Osteocyte (in vitro differentiated cells): ENCODE data around the gene ZFP62. TPM values are rescaled to one million over a fixed set of nuclear protein-coding genes. Genes with fewer than 3 reads are reported as not detected.
A peak's percentile ranks its signal among the peaks of the same experiment; 100 is the strongest.

Experiments
- DNase-seq: peaks from one replicate; pipeline ENCODE4 v3.0.0; 2021; ENCODE audit warnings: mixed read lengths; ENCODE audit not compliant: unreplicated experiment; ENCODE audit errors: extremely low spot score
- H3K27ac Mint-ChIP-seq: one replicate; pipeline ENCODE4 v1.8.0; 2021; ENCODE audit warnings: mild to moderate bottlenecking, mixed read lengths; ENCODE audit not compliant: unreplicated experiment
- H3K27me3 Mint-ChIP-seq: one replicate; pipeline ENCODE4 v1.8.0; 2021; ENCODE audit warnings: mixed read lengths; ENCODE audit not compliant: unreplicated experiment
- H3K36me3 Mint-ChIP-seq: one replicate; pipeline ENCODE4 v1.8.0; 2021; ENCODE audit warnings: mixed read lengths; ENCODE audit not compliant: unreplicated experiment
- H3K4me1 Mint-ChIP-seq: one replicate; pipeline ENCODE4 v1.8.0; 2021; ENCODE audit warnings: mixed read lengths; ENCODE audit not compliant: unreplicated experiment
- H3K4me3 Mint-ChIP-seq: one replicate; pipeline ENCODE4 v1.8.0; 2021; ENCODE audit warnings: mild to moderate bottlenecking, moderate library complexity, mixed read lengths; ENCODE audit not compliant: unreplicated experiment
- H3K9me3 Mint-ChIP-seq: one replicate; pipeline ENCODE4 v1.8.0; 2021; ENCODE audit warnings: mixed read lengths; ENCODE audit not compliant: unreplicated experiment
- total RNA-seq: library from RNA; stranded (reverse); gene quantifications from 2 replicates; pipeline ENCODE4 v1.2.1, GENCODE V29; 2021
- TF ChIP-seq, protein P1 (sequence below): fragments of 200-600 bp; sonication (generic); IDR thresholded peaks from 2 replicates; pipeline ENCODE4 v1.5.0; 2021; ENCODE audit warnings: antibody characterized with exemption, mild to moderate bottlenecking, moderate library complexity

ZFP62 gene
- total RNA-seq, 1 donor from 2014 or later = 21.7 TPM

DNA sequence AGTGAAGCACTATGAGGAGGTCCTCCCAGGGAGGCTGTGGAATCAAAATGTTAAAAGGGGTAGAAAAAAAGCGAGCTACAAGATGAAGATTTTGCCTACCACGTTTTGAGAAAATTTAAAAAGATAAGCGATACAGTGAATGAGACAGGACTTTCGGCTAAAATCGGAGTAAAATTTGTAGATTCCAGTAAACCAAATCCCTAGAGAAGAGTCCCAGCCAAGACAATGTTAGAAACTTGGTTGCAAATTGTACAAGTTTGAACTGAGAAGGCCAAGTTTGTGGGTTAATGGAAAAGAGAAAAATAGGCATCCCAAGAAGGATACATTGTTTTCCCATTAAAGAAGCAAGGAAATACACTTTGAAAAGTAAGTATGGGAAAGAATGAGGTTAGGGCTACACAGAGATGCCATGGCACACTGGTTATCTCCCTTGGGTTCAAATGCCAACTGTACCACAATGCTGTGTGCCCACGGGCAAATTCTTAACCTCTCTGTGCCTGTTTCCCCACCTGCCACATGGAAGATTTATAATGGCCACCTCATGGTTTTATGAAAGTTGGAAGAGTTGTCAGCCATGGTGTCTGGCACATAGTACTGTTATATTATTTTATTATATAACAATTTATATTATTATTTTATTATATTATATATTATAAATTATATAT, 42.3 kb downstream of the ZFP62 start:
- Mint-ChIP-seq H3K36me3 (no peaks in the 10 kb centered on the region), H3K4me3 (no peak overlapping the region), H3K4me1 (peaks cover 14% of the 10 kb centered on the region), H3K9me3 (no peaks in the 10 kb centered on the region), H3K27me3 (no peaks in the 10 kb centered on the region), H3K27ac (no peak overlapping the region)
- no peak for DNase-seq
- TF ChIP-seq, protein P1, sequence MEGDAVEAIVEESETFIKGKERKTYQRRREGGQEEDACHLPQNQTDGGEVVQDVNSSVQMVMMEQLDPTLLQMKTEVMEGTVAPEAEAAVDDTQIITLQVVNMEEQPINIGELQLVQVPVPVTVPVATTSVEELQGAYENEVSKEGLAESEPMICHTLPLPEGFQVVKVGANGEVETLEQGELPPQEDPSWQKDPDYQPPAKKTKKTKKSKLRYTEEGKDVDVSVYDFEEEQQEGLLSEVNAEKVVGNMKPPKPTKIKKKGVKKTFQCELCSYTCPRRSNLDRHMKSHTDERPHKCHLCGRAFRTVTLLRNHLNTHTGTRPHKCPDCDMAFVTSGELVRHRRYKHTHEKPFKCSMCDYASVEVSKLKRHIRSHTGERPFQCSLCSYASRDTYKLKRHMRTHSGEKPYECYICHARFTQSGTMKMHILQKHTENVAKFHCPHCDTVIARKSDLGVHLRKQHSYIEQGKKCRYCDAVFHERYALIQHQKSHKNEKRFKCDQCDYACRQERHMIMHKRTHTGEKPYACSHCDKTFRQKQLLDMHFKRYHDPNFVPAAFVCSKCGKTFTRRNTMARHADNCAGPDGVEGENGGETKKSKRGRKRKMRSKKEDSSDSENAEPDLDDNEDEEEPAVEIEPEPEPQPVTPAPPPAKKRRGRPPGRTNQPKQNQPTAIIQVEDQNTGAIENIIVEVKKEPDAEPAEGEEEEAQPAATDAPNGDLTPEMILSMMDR = no peak

DNA sequence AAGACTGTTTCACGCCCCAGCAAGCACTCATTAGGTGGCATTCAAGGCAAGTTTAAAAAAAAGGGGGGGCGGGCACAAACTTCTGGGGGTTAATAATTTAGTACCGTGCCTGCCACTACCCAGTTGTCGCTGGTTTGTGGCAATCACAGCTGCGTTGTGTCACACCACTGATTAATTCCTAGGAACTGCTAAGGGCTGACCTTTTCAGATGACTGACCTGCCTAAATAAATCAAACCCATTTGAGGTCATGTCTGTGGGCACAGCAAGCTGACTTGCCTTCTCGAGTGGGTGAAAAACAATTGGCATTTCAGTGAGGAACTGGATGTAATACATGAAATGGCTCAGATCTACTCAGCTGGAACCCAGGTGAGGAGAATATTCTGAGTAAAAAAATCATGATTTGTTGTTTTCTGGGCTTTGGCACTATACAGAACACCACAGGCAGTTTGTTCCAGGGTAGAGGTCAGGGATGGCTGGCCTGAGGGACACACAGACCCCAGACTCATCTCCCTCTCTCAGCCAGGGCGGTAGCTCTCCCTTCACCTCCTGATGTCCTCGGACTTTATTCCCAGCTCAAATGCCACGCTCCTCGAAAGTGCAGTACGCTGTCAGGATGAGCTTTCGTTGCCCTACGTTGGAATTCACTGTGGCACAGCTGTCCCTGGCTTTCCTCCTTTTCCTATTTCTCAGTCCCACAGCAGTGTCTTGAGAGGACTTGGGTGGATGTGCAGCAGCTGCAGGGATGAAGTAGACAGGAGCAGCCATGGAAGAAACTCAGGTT, 43.0 kb downstream of the ZFP62 start:
- TF ChIP-seq, protein P1 = no peak
- Mint-ChIP-seq H3K27me3 (no peaks in the 10 kb centered on the region), H3K4me3 (no peak overlapping the region), H3K36me3 (no peaks in the 10 kb centered on the region), H3K9me3 (no peaks in the 10 kb centered on the region), H3K27ac (no peak overlapping the region), H3K4me1 (peaks cover 14% of the 10 kb centered on the region)
- DNase-seq = no peak

DNA sequence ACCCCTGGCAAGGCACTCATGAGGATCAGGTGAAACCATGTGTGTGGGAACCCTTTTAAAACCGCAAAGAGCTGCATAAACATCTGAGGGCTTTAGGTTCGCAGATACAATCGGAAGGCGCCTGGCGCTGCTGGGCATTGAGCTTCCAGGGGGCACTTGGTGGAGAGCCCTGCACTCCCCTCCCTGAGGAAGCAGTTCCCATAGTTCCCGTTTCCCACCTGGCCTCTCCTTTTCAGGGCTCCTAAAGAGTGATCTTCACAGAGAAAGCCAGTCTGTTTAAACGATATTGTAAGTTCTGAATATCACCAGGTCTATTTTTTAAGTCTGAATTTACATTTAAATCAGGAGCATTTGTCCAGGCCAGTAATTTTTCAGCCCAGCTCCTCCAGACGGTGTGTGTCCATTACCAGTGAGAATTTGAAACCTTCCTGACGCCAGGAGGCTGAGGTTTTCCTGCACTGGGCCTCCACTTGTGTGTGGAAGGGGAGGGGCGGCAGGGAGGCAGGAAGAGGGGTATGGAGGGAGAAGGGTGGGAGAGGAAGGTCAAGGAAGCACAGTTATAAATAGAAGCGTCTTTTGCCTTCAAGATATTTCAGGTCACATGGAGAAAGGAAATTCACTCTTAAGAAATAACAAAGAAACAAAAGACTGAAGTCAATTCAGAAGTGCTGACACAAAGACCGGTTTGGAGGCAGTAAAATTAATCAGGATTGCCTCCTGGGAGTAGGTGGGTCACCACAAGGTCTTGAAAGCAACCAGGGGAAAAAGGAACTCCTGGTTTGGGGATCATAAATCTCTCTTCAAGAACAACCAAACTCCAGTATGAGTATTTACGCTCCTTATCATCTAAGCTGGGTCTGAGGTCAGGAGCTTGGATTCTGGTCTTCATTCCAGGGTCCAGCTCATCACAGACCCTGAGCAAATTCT, 44.2 kb downstream of the ZFP62 start:
- no peaks in the 10 kb centered on the region for H3K27me3 Mint-ChIP-seq
- no peaks in the 10 kb centered on the region for H3K9me3 Mint-ChIP-seq
- TF ChIP-seq, protein P1 = no peak
- H3K27ac Mint-ChIP-seq = peak overlapping the region; percentile 79
- no peak for DNase-seq
- H3K36me3 Mint-ChIP-seq = no peaks in the 10 kb centered on the region
- H3K4me1 Mint-ChIP-seq = peaks cover 15% of the 10 kb centered on the region
- peak overlapping the region; percentile 24 for H3K4me3 Mint-ChIP-seq

DNA sequence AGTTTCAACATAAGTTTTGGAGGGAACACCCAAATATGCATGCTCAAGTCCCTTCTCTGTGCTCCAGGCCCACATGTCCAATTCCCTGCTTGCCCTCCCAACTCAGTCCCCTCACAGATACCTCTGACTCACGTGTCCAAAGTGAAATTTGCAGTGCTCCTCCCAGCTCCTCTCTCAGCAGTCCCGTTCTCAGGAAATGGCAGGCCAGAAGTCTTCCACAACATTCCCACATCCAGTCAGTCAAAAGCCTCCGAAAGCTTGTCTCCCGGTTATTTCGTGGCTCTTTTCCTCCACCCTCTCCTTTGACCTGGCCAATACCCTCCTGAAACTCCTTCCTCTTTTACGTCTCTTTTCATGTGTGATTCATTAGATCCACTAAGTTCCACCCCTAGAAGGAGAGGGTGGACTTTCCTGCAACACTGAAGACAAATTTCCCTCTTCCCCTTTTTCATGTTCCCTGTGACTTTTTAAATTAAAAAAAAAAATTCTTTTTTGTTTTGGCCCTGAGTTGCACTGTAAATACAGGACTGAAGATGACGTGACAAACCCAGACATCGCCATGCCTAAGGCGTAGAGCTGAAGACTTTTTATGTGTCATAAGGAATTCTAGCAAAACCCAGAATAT, 45.7 kb downstream of the ZFP62 start:
- no peaks in the 10 kb centered on the region for H3K27me3 Mint-ChIP-seq
- no peak overlapping the region for H3K27ac Mint-ChIP-seq
- H3K4me1 Mint-ChIP-seq = peaks cover 24% of the 10 kb centered on the region
- no peak for DNase-seq
- no peaks in the 10 kb centered on the region for H3K9me3 Mint-ChIP-seq
- H3K36me3 Mint-ChIP-seq = no peaks in the 10 kb centered on the region
- TF ChIP-seq, protein P1 = no peak
- no peak overlapping the region for H3K4me3 Mint-ChIP-seq
